AG09319 (cell line): ENCODE results near the gene USP19.

Experiments used
- DNase-seq: peaks from one replicate; pipeline ENCODE4 v3.0.0-alpha.2; 2010; ENCODE audit warnings: low read depth; ENCODE audit errors: extremely low read depth
- CTCF ChIP-seq: IDR thresholded peaks from 2 replicates; pipeline ENCODE4 v1.5.1; 2011; ENCODE audit warnings: low read depth, mild to moderate bottlenecking, inconsistent platforms, low read length, moderate library complexity

The USP19 gene

GRCh38 chr3:49132073-49132436 lies 11.4 kb upstream of the USP19 start:
- no peak for DNase-seq
- no peak for TF ChIP-seq CTCF

GRCh38 chr3:49131576-49131975 lies 11.0 kb upstream of the USP19 start:
- DNase-seq = no peak
- no peak for TF ChIP-seq CTCF

- no peak for DNase-seq
- TF ChIP-seq CTCF = no peak
Observed at GRCh38 chr3:49131040-49131439, 10.4 kb upstream of the USP19 start.

GRCh38 chr3:49124991-49125670 lies 4.5 kb upstream of the USP19 start:
- TF ChIP-seq CTCF = no peak
- no peak for DNase-seq

GRCh38 chr3:49124203-49124602 lies 3.6 kb upstream of the USP19 start:
- TF ChIP-seq CTCF = no peak
- DNase-seq = no peak

GRCh38 chr3:49123687-49124086 lies 3.1 kb upstream of the USP19 start:
- no peak for DNase-seq
- no peak for TF ChIP-seq CTCF

- no peak for DNase-seq
- TF ChIP-seq CTCF = no peak
Observed at GRCh38 chr3:49122886-49123545, 2.4 kb upstream of the USP19 start.
